Thoracic aorta (tissue), 2 donors: ENCODE results near the gene FMNL1. TPM values are rescaled to one million over a fixed set of nuclear protein-coding genes. Genes with fewer than 3 reads are reported as not detected.

Source experiments
- ATAC-seq: fragments of 150-250 bp; one replicate; pipeline ENCODE4 v1.8.0; 2017; ENCODE audit warnings: low read depth; ENCODE audit not compliant: insufficient number of reproducible peaks, low FRiP score
- DNase-seq: peaks from one replicate; pipeline ENCODE4 v3.0.0-alpha.2; 2020; ENCODE audit warnings: low spot score
- H3K27ac ChIP-seq, 2 donors: fragments of 200-600 bp; sonication (generic); 1 replicate in 1 of 2; 2 replicates in 1 of 2; pipeline ENCODE4 v1.5.1; 2016; ENCODE audit warnings: mild to moderate bottlenecking in 2 of 2, moderate library complexity in 2 of 2
- H3K27me3 ChIP-seq: fragments of 200-600 bp; sonication (generic); replicated peaks from 2 replicates; pipeline ENCODE4 v1.6.0; 2016; ENCODE audit warnings: mild to moderate bottlenecking; ENCODE audit not compliant: insufficient read depth
- H3K36me3 ChIP-seq: fragments of 200-600 bp; sonication (generic); one replicate; pipeline ENCODE4 v1.5.1; 2016
- H3K4me1 ChIP-seq, 2 donors: fragments of 200-600 bp; sonication (generic); 1 replicate in 1 of 2; 2 replicates in 1 of 2; pipeline versions ENCODE4 v1.5.1 to v1.6.0; 2016; ENCODE audit warnings: low read depth in 2 of 2, mild to moderate bottlenecking in 1 of 2; ENCODE audit not compliant: control insufficient read depth in 1 of 2
- H3K4me3 ChIP-seq: fragments of 200-600 bp; sonication (generic); 2 replicates; pipeline ENCODE4 v1.5.1; 2016; ENCODE audit warnings: mild to moderate bottlenecking
- H3K9me3 ChIP-seq: fragments of 200-600 bp; sonication (generic); 2 replicates; pipeline ENCODE4 v1.5.1; 2016
- total RNA-seq, 2 donors: library from RNA; depleted of rRNA; stranded (reverse); fragments of >200 nt; gene quantifications; one replicate each; pipeline versions ENCODE4 v1.1.0 to v1.2.3, GENCODE V29; 2016
- TF ChIP-seq, protein P1 (sequence below): fragments of 200-600 bp; sonication (generic); IDR thresholded peaks from one replicate; pipeline ENCODE4 v1.5.1; 2019; ENCODE audit warnings: antibody characterized with exemption

FMNL1 gene
- total RNA-seq, 2 donors from 2014 or later: 31.4 to 37.2 TPM

DNA sequence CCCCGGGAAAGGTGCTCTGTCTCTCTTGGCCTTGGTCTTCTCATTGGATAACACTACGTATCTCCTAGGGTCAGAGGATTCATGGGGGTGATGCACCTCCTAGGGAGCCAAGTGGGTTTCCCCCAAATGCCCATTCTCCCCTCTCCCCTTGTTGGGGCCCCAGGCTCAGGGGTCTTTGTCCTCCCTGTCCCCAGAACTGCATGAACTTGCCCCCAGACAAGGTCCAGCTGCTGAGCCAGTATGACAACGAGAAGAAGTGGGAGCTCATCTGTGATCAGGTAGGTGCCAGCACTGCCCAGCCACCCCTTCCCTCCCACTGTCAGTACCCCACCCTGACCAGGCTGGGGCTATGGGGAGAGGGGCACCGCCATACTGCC, 8.7 kb downstream of the FMNL1 start:
- Histone ChIP-seq H3K36me3 (no peaks in the 10 kb centered on the region), H3K4me3 (no peak overlapping the region), H3K27ac (no peak overlapping the region), H3K9me3 (no peaks in the 10 kb centered on the region), H3K27me3 (no peaks in the 10 kb centered on the region), H3K4me1 (peaks cover 0 to 5% of the 10 kb centered on the region in 2 donors)
- TF ChIP-seq, protein P1, sequence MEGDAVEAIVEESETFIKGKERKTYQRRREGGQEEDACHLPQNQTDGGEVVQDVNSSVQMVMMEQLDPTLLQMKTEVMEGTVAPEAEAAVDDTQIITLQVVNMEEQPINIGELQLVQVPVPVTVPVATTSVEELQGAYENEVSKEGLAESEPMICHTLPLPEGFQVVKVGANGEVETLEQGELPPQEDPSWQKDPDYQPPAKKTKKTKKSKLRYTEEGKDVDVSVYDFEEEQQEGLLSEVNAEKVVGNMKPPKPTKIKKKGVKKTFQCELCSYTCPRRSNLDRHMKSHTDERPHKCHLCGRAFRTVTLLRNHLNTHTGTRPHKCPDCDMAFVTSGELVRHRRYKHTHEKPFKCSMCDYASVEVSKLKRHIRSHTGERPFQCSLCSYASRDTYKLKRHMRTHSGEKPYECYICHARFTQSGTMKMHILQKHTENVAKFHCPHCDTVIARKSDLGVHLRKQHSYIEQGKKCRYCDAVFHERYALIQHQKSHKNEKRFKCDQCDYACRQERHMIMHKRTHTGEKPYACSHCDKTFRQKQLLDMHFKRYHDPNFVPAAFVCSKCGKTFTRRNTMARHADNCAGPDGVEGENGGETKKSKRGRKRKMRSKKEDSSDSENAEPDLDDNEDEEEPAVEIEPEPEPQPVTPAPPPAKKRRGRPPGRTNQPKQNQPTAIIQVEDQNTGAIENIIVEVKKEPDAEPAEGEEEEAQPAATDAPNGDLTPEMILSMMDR: no peak
- DNase-seq (no peak), ATAC-seq (no peak)

GRCh38 chr17:45230787-45231480, 9.2 kb downstream of the FMNL1 start:
- H3K9me3 ChIP-seq: no peaks in the 10 kb centered on the region
- DNase-seq: no peak

GRCh38 chr17:45231481-45232116, 9.9 kb downstream of the FMNL1 start:
- peaks cover 0 to 5% of the 10 kb centered on the region in 2 donors for H3K4me1 ChIP-seq
- no peaks in the 10 kb centered on the region for H3K36me3 ChIP-seq
- ATAC-seq: no peak
- no peak overlapping the region for H3K27ac ChIP-seq
- TF ChIP-seq, protein P1: no peak
- no peaks in the 10 kb centered on the region for H3K27me3 ChIP-seq
- no peaks in the 10 kb centered on the region for H3K9me3 ChIP-seq
- no peak for DNase-seq
- H3K4me3 ChIP-seq: no peak overlapping the region

More at GRCh38 chr17:45230787-45231480, 9.2 kb downstream of the FMNL1 start:
- Histone ChIP-seq H3K4me3 (no peak overlapping the region), H3K27ac (no peak overlapping the region), H3K27me3 (no peaks in the 10 kb centered on the region), H3K36me3 (no peaks in the 10 kb centered on the region), H3K4me1 (peaks cover 0 to 5% of the 10 kb centered on the region in 2 donors)
- ATAC-seq: no peak
- TF ChIP-seq, protein P1: no peak

DNA sequence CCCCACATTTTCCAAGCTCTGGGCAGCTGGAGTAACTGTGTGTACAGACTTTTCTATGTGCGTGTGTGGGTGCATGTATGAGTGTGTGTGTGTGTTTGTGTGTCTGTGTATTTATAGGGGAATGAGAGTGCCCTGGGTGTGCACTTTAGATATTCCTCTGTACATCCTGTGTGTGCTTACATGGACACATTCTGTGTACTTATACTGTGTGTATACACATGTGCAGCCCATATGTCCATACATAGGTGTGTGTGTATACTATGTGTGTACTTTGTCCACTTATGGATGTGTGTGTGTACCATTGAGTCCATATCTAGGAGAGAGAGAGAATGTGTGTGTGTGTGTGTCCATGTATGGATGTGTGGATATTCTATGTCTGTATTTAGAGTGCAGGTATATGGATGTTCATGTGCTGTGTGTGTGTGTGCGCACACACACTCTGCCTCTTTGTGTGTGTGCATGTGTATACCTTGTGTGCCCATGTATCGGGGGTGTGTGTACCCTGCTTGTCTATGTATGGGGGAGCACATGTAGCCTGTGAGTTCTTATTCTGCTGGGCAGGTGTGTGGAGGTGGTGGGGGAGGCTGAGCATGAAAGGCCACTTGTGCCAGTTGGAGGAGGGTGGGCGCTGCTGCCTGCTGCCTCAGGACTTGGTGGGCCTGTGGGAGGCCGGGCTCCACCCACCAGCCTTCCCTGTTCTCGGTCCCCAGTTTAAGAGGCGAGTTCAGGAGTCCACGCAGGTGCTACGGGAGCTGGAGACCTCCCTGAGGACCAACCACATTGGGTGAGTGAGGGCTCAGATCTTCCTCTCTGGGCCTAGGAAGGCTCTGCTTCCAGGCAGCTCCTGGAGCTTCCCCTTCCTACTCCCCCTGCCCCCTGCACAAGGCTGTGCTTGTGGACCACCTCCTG, 11.1 kb downstream of the FMNL1 start:
- ATAC-seq (no peak), DNase-seq (no peak)
- Histone ChIP-seq H3K4me1 (peaks cover 0 to 5% of the 10 kb centered on the region in 2 donors), H3K27me3 (no peaks in the 10 kb centered on the region), H3K9me3 (no peaks in the 10 kb centered on the region), H3K27ac (no peak overlapping the region), H3K36me3 (no peaks in the 10 kb centered on the region), H3K4me3 (no peak overlapping the region)
- TF ChIP-seq, protein P1: no peak

GRCh38 chr17:45233423-45233924, 11.8 kb downstream of the FMNL1 start:
- Histone ChIP-seq H3K4me3 (no peak overlapping the region), H3K36me3 (no peaks in the 10 kb centered on the region), H3K9me3 (no peaks in the 10 kb centered on the region), H3K4me1 (no peaks in the 10 kb centered on the region), H3K27me3 (no peaks in the 10 kb centered on the region), H3K27ac (no peak overlapping the region)
- DNase-seq (no peak), ATAC-seq (no peak)
- TF ChIP-seq, protein P1: no peak
